GM19467 (cell line): Measurements from ENCODE around the gene FAM237A.

Source experiments
- ATAC-seq: cut with Tn5 transposase; IDR thresholded peaks from one replicate; pipeline ENCODE4 v1.9.1; 2021; ENCODE audit warnings: mild to moderate bottlenecking, moderate library complexity; ENCODE audit not compliant: unreplicated experiment

FAM237A gene

GRCh38 chr2:206688453-206688852 lies 46.2 kb downstream of the FAM237A start:
- ATAC-seq, result no peak

- no peak for ATAC-seq
Measured at GRCh38 chr2:206688990-206689389, 46.7 kb downstream of the FAM237A start.

GRCh38 chr2:206692971-206693370 lies 50.7 kb downstream of the FAM237A start:
- ATAC-seq, result no peak

GRCh38 chr2:206693399-206694137 lies 51.3 kb downstream of the FAM237A start:
- ATAC-seq, result no peak

GRCh38 chr2:206696910-206697309 lies 54.6 kb downstream of the FAM237A start:
- ATAC-seq, result no peak

GRCh38 chr2:206698811-206699210 lies 56.5 kb downstream of the FAM237A start:
- ATAC-seq, result no peak
